Brain microvascular endothelial cell (primary cell): ENCODE measurements around the gene SMAD6.

ENCODE experiments used
- DNase-seq: peaks from one replicate; pipeline ENCODE4 v3.0.0-alpha.2; 2020
- H3K27ac ChIP-seq: fragments of 250-450 bp; sonication (Bioruptor Pico); 2 replicates; pipeline ENCODE4 v1.5.1; 2020; ENCODE audit warnings: mild to moderate bottlenecking, moderate library complexity
- H3K27me3 ChIP-seq: fragments of 250-450 bp; sonication (Bioruptor Pico); replicated peaks from 2 replicates; pipeline ENCODE4 v1.5.1; 2020; ENCODE audit warnings: mild to moderate bottlenecking
- H3K36me3 ChIP-seq: fragments of 250-450 bp; sonication (Bioruptor Pico); replicated peaks from 2 replicates; pipeline ENCODE4 v1.5.1; 2020; ENCODE audit warnings: mild to moderate bottlenecking
- H3K4me3 ChIP-seq: 2 replicates; pipeline ENCODE4 v1.5.1; 2011; ENCODE audit warnings: low read depth, mild to moderate bottlenecking, control low read depth, low read length, moderate library complexity
- CTCF ChIP-seq: IDR thresholded peaks from 2 replicates; pipeline ENCODE4 v1.5.1; 2011; ENCODE audit warnings: low read depth, mild to moderate bottlenecking, moderate library complexity, low read length, control low read depth, inconsistent platforms; ENCODE audit errors: missing control alignments
- in situ Hi-C: cut with HindIII; loops from 2 replicates; pipeline ENCODE4 v1.10.0; 2017; ENCODE audit warnings: low sequenced_read_pairs, low pct_ligation_motif_present

The SMAD6 gene

DNA sequence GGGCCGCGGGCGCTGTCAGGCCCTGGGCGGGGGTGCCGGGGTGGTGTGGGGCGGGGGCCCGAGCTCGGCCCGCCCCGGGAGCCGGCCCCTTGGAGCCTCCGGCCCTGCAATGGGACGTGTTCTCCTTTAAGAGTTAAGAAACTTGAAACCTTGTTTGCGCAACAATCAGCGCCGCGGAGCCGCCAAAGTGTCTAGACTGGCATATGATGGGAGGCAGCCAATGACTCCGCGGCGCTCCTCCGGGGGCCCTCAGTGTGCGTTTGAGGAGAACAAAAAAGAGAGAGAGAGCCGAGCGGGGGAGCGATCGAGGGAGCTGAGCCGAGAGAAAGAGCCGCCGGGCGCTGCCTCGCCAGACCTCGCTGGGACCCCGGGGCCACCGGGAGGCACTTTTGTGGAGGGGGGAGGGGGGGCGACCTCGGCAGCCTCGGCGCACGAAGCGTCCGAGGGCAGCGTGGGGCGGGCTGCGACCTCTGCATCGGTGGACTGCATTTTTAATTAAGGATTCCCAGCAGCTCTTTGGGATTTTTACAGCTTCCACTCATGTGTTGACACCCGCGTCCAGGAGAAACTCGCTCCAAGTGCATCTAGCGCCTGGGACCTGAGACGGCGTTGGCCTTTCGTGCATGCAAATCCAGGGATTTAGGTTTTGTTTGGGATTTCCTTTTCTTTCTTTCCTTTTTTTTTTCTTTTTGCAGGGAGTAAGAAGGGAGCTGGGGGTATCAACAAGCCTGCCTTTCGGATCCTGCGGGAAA lies at the start of gene SMAD6:
TSS of gene SMAD6 (plus strand) at position 202 of the 752 bp plus-strand sequence. CDS start 1,023 bp downstream, outside the sequence.
- H3K4me3 ChIP-seq: peak within 1 kb of the TSS; percentile 71
- TF ChIP-seq CTCF: no peak
- in situ Hi-C loops: no loop called here
- H3K27me3 ChIP-seq: no peaks in the 10 kb centered on the region
- no peaks in the 10 kb centered on the region for H3K36me3 ChIP-seq
- H3K27ac ChIP-seq: peak within 1 kb of the TSS; percentile 80
- peak; percentile 98 for DNase-seq

GRCh38 chr15:66652806-66653205 lies 49.2 kb upstream of the SMAD6 start:
- in situ Hi-C loops: no loop called here
- Histone ChIP-seq H3K27ac (no peak overlapping the region), H3K27me3 (no peaks in the 10 kb centered on the region), H3K36me3 (no peaks in the 10 kb centered on the region), H3K4me3 (no peak overlapping the region)
- no peak for DNase-seq
- no peak for TF ChIP-seq CTCF

DNA sequence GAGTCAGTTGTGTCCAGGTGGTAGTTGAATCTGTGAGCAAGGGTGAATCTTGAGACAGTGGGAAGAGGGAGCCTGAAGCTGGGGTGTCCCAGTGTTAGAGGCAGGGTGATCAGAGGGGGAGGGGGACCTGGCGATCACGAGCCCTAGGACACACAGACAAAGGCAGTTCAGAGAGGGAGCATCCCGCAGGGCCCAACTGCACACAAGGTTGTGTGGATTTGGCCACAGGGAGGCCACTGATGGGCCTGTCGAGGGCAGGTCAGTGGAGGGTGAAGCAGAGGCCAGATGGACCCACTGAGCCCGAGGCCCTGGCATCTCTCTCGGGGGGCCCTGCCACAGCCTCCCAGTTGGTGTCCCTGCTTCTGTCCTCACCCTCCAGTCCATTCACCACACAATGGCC lies 48.6 kb upstream of the SMAD6 start:
- in situ Hi-C loops: no loop called here

GRCh38 chr15:66653852-66654251 lies 48.2 kb upstream of the SMAD6 start:
- no peak for DNase-seq
- Histone ChIP-seq H3K36me3 (no peaks in the 10 kb centered on the region), H3K27ac (no peak overlapping the region), H3K27me3 (no peaks in the 10 kb centered on the region), H3K4me3 (no peak overlapping the region)
- in situ Hi-C loops: no loop called here
- no peak for TF ChIP-seq CTCF

More for the DNA sequence above, 48.6 kb upstream of the SMAD6 start:
- no peak for TF ChIP-seq CTCF
- no peak for DNase-seq
- Histone ChIP-seq H3K27ac (no peak overlapping the region), H3K36me3 (no peaks in the 10 kb centered on the region), H3K4me3 (no peak overlapping the region), H3K27me3 (no peaks in the 10 kb centered on the region)

DNA sequence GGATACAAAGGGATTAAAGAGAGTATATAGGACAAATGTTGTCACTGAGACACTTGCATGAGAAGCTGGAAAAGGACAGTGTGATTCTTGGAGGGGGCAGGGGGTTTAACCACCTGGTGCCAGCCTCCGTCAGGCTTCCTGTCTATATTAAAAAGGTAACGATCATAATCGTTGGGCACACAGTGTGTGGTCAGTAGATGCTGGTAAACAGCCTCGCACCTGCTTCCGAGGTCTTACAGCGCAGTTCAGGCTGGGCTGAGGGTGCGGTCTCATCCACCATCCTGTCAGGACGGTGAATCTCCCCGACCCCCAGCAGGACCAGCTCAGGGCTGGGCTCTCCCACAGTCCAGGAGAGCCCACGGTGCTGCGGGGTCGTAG lies 47.7 kb upstream of the SMAD6 start:
- no peak for DNase-seq
- H3K36me3 ChIP-seq: no peaks in the 10 kb centered on the region
- H3K27me3 ChIP-seq: no peaks in the 10 kb centered on the region
- no peak overlapping the region for H3K4me3 ChIP-seq
- no peak overlapping the region for H3K27ac ChIP-seq
- in situ Hi-C loops: no loop called here
- no peak for TF ChIP-seq CTCF

- no peaks in the 10 kb centered on the region for H3K36me3 ChIP-seq
- H3K4me3 ChIP-seq: peak overlapping the region; percentile 31
- no peaks in the 10 kb centered on the region for H3K27me3 ChIP-seq
- TF ChIP-seq CTCF: no peak
- DNase-seq: no peak
- H3K27ac ChIP-seq: no peak overlapping the region
- in situ Hi-C loops: no loop called here
These were observed 47.2 kb upstream of the SMAD6 start for GRCh38 chr15:66654739-66655375.
